Measurements from ENCODE around the gene ANKRD29.

The ANKRD29 gene

DNA sequence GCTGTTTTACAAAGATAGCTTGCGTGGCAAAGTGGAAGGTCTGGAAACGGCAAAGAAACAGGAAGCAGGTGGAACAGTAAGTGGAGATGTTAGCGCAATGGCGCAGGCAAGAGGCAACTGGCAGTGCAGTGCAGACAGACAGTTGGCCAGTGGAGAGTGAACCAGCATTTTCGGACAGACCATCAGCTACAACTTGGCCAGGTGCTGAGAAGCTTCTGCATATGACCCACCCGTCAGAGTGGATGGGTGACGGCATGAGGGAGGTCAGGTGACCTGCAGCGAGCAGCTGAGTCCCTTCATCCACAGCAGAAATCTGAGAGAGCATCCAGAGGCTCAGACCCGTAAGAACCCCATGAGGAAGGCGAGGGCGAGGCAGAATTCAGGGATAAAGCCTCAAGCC, 110.2 kb downstream of the ANKRD29 start:
- no peak for TF ChIP-seq POLR2AphosphoS5 (IDR thresholded peaks at IDR 0.05; ENCODE audit: low read depth)
- TF ChIP-seq, protein P1, sequence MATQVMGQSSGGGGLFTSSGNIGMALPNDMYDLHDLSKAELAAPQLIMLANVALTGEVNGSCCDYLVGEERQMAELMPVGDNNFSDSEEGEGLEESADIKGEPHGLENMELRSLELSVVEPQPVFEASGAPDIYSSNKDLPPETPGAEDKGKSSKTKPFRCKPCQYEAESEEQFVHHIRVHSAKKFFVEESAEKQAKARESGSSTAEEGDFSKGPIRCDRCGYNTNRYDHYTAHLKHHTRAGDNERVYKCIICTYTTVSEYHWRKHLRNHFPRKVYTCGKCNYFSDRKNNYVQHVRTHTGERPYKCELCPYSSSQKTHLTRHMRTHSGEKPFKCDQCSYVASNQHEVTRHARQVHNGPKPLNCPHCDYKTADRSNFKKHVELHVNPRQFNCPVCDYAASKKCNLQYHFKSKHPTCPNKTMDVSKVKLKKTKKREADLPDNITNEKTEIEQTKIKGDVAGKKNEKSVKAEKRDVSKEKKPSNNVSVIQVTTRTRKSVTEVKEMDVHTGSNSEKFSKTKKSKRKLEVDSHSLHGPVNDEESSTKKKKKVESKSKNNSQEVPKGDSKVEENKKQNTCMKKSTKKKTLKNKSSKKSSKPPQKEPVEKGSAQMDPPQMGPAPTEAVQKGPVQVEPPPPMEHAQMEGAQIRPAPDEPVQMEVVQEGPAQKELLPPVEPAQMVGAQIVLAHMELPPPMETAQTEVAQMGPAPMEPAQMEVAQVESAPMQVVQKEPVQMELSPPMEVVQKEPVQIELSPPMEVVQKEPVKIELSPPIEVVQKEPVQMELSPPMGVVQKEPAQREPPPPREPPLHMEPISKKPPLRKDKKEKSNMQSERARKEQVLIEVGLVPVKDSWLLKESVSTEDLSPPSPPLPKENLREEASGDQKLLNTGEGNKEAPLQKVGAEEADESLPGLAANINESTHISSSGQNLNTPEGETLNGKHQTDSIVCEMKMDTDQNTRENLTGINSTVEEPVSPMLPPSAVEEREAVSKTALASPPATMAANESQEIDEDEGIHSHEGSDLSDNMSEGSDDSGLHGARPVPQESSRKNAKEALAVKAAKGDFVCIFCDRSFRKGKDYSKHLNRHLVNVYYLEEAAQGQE (IDR thresholded peaks at IDR 0.05; ENCODE audit: insufficient replicate concordance, low read depth), result no peak
- no peak for TF ChIP-seq GABPA (IDR thresholded peaks at IDR 0.05; ENCODE audit: low read depth)
- TF ChIP-seq, protein P2, sequence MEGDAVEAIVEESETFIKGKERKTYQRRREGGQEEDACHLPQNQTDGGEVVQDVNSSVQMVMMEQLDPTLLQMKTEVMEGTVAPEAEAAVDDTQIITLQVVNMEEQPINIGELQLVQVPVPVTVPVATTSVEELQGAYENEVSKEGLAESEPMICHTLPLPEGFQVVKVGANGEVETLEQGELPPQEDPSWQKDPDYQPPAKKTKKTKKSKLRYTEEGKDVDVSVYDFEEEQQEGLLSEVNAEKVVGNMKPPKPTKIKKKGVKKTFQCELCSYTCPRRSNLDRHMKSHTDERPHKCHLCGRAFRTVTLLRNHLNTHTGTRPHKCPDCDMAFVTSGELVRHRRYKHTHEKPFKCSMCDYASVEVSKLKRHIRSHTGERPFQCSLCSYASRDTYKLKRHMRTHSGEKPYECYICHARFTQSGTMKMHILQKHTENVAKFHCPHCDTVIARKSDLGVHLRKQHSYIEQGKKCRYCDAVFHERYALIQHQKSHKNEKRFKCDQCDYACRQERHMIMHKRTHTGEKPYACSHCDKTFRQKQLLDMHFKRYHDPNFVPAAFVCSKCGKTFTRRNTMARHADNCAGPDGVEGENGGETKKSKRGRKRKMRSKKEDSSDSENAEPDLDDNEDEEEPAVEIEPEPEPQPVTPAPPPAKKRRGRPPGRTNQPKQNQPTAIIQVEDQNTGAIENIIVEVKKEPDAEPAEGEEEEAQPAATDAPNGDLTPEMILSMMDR (IDR thresholded peaks at IDR 0.05; ENCODE audit: insufficient read depth, low read length), result no peak
- TF ChIP-seq SPI1 (IDR thresholded peaks at IDR 0.05; ENCODE audit: borderline replicate concordance, low read depth), result no peak
- H3K27ac ChIP-seq (replicated peaks), result no peak overlapping the region
- no peaks in the 10 kb centered on the region for H3K27me3 ChIP-seq (ENCODE audit: insufficient read depth, poor library complexity, severe bottlenecking)
- no peak for DNase-seq (ENCODE audit: low read depth in 1 of 2, low spot score in 1 of 2)
- no peak overlapping the region for H3K4me3 ChIP-seq (replicated peaks; ENCODE audit: insufficient read depth, low read length)

DNA sequence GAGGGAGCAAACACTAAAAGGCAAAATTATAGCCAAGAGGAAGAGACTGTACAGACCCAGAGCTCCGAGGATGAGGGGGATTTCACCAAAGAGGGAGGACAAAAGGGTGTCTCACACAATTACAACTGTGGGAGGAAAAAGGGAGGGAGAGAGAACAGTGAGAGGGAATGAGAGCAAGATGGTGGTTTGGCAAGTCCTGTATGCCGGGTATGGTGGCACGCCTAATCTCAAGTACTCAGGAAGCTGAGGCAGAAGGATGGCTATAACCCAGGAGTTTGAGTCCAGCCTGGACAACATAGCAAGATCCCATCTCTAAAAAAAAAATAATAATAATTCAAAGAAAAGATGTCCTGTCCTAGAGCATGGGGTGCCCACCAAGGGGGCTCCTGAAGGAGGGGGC, 110.7 kb downstream of the ANKRD29 start:
- H3K27me3 ChIP-seq (ENCODE audit: insufficient read depth, poor library complexity, severe bottlenecking), result no peaks in the 10 kb centered on the region
- no peak for DNase-seq (ENCODE audit: low read depth in 1 of 2, low spot score in 1 of 2)
- H3K4me3 ChIP-seq (replicated peaks; ENCODE audit: insufficient read depth, low read length), result no peak overlapping the region
- TF ChIP-seq SPI1 (IDR thresholded peaks at IDR 0.05; ENCODE audit: borderline replicate concordance, low read depth), result no peak
- TF ChIP-seq, protein P2 (IDR thresholded peaks at IDR 0.05; ENCODE audit: insufficient read depth, low read length), result no peak
- no peak for TF ChIP-seq GABPA (IDR thresholded peaks at IDR 0.05; ENCODE audit: low read depth)
- no peak for TF ChIP-seq POLR2AphosphoS5 (IDR thresholded peaks at IDR 0.05; ENCODE audit: low read depth)
- TF ChIP-seq, protein P1 (IDR thresholded peaks at IDR 0.05; ENCODE audit: insufficient replicate concordance, low read depth), result no peak
- no peak overlapping the region for H3K27ac ChIP-seq (replicated peaks)

DNA sequence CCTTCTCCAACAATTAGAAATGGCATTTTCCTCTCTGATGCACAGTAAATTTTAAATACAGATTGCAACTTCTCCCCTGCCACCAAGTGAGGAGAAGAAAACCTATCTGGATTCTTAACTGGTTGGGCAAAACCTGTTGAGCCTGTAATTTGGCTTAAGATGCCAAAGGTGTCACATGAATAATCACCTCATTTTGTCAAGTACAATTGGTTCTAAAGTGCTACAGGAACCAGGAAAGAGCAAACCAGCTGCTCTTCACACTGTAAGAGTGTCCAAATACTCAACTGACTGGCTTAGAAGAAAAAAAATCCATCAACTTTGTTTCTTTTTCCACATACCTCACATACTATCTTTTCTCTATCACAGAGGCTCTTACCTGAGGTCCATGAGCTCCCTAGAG, 111.8 kb downstream of the ANKRD29 start:
- Histone ChIP-seq H3K4me3 (replicated peaks; ENCODE audit: insufficient read depth, low read length) (no peak overlapping the region), H3K27ac (replicated peaks) (no peak overlapping the region), H3K27me3 (ENCODE audit: insufficient read depth, poor library complexity, severe bottlenecking) (no peaks in the 10 kb centered on the region)
- no peak for TF ChIP-seq GABPA (IDR thresholded peaks at IDR 0.05; ENCODE audit: low read depth)
- TF ChIP-seq SPI1 (IDR thresholded peaks at IDR 0.05; ENCODE audit: borderline replicate concordance, low read depth), result no peak
- TF ChIP-seq, protein P1 (IDR thresholded peaks at IDR 0.05; ENCODE audit: insufficient replicate concordance, low read depth), result no peak
- TF ChIP-seq, protein P2 (IDR thresholded peaks at IDR 0.05; ENCODE audit: insufficient read depth, low read length), result no peak
- TF ChIP-seq POLR2AphosphoS5 (IDR thresholded peaks at IDR 0.05; ENCODE audit: low read depth), result no peak
- DNase-seq (ENCODE audit: low read depth in 1 of 2, low spot score in 1 of 2), result no peak

Data from HL-60 (cell line).